Activated naive CD8-positive, alpha-beta T cell treated with anti-CD3 and anti-CD28 coated beads, Interleukin-2, amount 50 U/mL, for 16 hours (primary cell): ENCODE results near the gene FAM47C.
"Not testable (repeated sequence)": the region's sequence is repeated elsewhere in the genome, so short reads cannot be mapped to it uniquely, and the experiment has no call there.

ENCODE experiments used
- DNase-seq: peaks from one replicate; pipeline ENCODE4 v3.0.0-alpha.2; 2020; ENCODE audit warnings: low read depth, low spot score

Gene FAM47C

GRCh38 chrX:37008182-37008581 is at the start of gene FAM47C:
TSS of gene FAM47C (plus strand) at chrX:37008366. CDS start at chrX:37008411, 45 bp downstream.
- DNase-seq: not testable (repeated sequence)

- DNase-seq: no peak
Observed at GRCh38 chrX:36961590-36961989, 46.6 kb upstream of the FAM47C start.

- DNase-seq: no peak
Observed at GRCh38 chrX:36963069-36963808, 44.9 kb upstream of the FAM47C start.

GRCh38 chrX:36963852-36964251 is 44.3 kb upstream of the FAM47C start:
- DNase-seq: no peak

GRCh38 chrX:36973575-36973974 is 34.6 kb upstream of the FAM47C start:
- no peak for DNase-seq

- no peak for DNase-seq
Observed at GRCh38 chrX:36974911-36975310, 33.3 kb upstream of the FAM47C start.

GRCh38 chrX:36978886-36979285 is 29.3 kb upstream of the FAM47C start:
- no peak for DNase-seq

- DNase-seq: no peak
Observed at GRCh38 chrX:36983831-36984230, 24.3 kb upstream of the FAM47C start.

- not testable (repeated sequence) for DNase-seq
Observed at GRCh38 chrX:36985416-36986209, 22.6 kb upstream of the FAM47C start.

GRCh38 chrX:36986231-36986630 is 21.9 kb upstream of the FAM47C start:
- DNase-seq: no peak

- DNase-seq: not testable (repeated sequence)
Observed at GRCh38 chrX:36987212-36987611, 21.0 kb upstream of the FAM47C start.

- no peak for DNase-seq
Observed at GRCh38 chrX:37000140-37000539, 8.0 kb upstream of the FAM47C start.

- no peak for DNase-seq
Observed at GRCh38 chrX:37010496-37010895, 2.3 kb downstream of the FAM47C start.

GRCh38 chrX:37034260-37034659 is 26.1 kb downstream of the FAM47C start:
- DNase-seq: not testable (repeated sequence)

GRCh38 chrX:37036674-37037220 is 28.6 kb downstream of the FAM47C start:
- not testable (repeated sequence) for DNase-seq

- not testable (repeated sequence) for DNase-seq
Observed at GRCh38 chrX:37038814-37039213, 30.6 kb downstream of the FAM47C start.

- DNase-seq: not testable (repeated sequence)
Observed at GRCh38 chrX:37042956-37043885, 35.1 kb downstream of the FAM47C start.

GRCh38 chrX:37047776-37048175 is 39.6 kb downstream of the FAM47C start:
- DNase-seq: no peak

GRCh38 chrX:37057572-37057971 is 49.4 kb downstream of the FAM47C start:
- not testable (repeated sequence) for DNase-seq

- no peak for DNase-seq
Observed at GRCh38 chrX:37060999-37061398, 52.8 kb downstream of the FAM47C start.
